DOHH2 (cell line): ENCODE results near the gene PLA2G4A.

Experiments
- H3F3A ChIP-seq: fragments of 200-600 bp; sonication (generic), shearing (Covaris generic); 2 replicates; pipeline ENCODE4 v1.6.0; 2016; ENCODE audit warnings: antibody characterized with exemption, mild to moderate bottlenecking; ENCODE audit not compliant: control insufficient read depth, insufficient read depth
- H3K27ac ChIP-seq: fragments of 200-600 bp; sonication (generic); 2 replicates; pipeline ENCODE4 v1.5.1; 2014; ENCODE audit warnings: low read depth, mild to moderate bottlenecking, low read length, moderate library complexity
- H3K27me3 ChIP-seq: fragments of 200-600 bp; sonication (generic); 2 replicates; pipeline ENCODE4 v1.6.1; 2014; ENCODE audit warnings: mild to moderate bottlenecking, low read length, mixed read lengths; ENCODE audit not compliant: control insufficient read depth
- H3K36me3 ChIP-seq: fragments of 200-600 bp; sonication (generic); 2 replicates; pipeline ENCODE4 v1.6.1; 2014; ENCODE audit warnings: mild to moderate bottlenecking, low read length, moderate library complexity, mixed read lengths; ENCODE audit not compliant: control insufficient read depth
- H3K4me1 ChIP-seq: fragments of 200-600 bp; sonication (generic); 2 replicates; pipeline ENCODE4 v1.6.1; 2014; ENCODE audit warnings: mild to moderate bottlenecking, low read length, mixed read lengths; ENCODE audit not compliant: control insufficient read depth
- H3K4me2 ChIP-seq: fragments of 200-600 bp; sonication (generic); 2 replicates; pipeline ENCODE4 v1.6.0; 2014; ENCODE audit warnings: mild to moderate bottlenecking, low read length, moderate library complexity
- H3K4me3 ChIP-seq: fragments of 200-600 bp; sonication (generic); 2 replicates; pipeline ENCODE4 v1.5.1; 2014; ENCODE audit warnings: mild to moderate bottlenecking, low read length, mixed read lengths
- H3K79me2 ChIP-seq: fragments of 200-600 bp; sonication (generic); 2 replicates; pipeline ENCODE4 v1.6.1; 2014; ENCODE audit warnings: mild to moderate bottlenecking, low read length, mixed read lengths; ENCODE audit not compliant: control insufficient read depth
- H3K9me2 ChIP-seq: fragments of 200-600 bp; sonication (generic); replicated peaks from 2 replicates; pipeline ENCODE4 v1.6.1; 2014; ENCODE audit warnings: mild to moderate bottlenecking, low read length, mixed read lengths; ENCODE audit not compliant: control insufficient read depth
- H3K9me3 ChIP-seq: fragments of 200-600 bp; sonication (generic); 2 replicates; pipeline ENCODE4 v1.6.1; 2014; ENCODE audit warnings: antibody characterized with exemption, low read length, mixed read lengths; ENCODE audit not compliant: control insufficient read depth, insufficient read depth
- H4K20me1 ChIP-seq: fragments of 200-600 bp; sonication (generic); 2 replicates; pipeline ENCODE4 v1.6.0; 2014; ENCODE audit warnings: low read depth, mild to moderate bottlenecking, antibody characterized with exemption, low read length, moderate library complexity; ENCODE audit not compliant: control insufficient read depth, insufficient read depth
- CTCF ChIP-seq: fragments of 200-600 bp; sonication (generic); IDR thresholded peaks from one replicate; pipeline ENCODE4 v1.5.1; 2014; ENCODE audit warnings: antibody characterized with exemption, mild to moderate bottlenecking, low read depth, low read length; ENCODE audit not compliant: poor library complexity, severe bottlenecking
- EZH2phosphoT487 ChIP-seq: fragments of 200-600 bp; sonication (generic); IDR thresholded peaks from 2 replicates; pipeline ENCODE4 v1.6.1; 2017; ENCODE audit warnings: borderline replicate concordance, mild to moderate bottlenecking, antibody characterized with exemption, low read length, moderate library complexity, mixed read lengths

Gene PLA2G4A

GRCh38 chr1:186807163-186807562 is 21.6 kb upstream of the PLA2G4A start:
- no peak overlapping the region for H3K4me2 ChIP-seq
- TF ChIP-seq CTCF, result no peak
- no peak for TF ChIP-seq EZH2phosphoT487
- H3K36me3 ChIP-seq, result no peaks in the 10 kb centered on the region
- no peaks in the 10 kb centered on the region for H3K4me1 ChIP-seq
- H3K79me2 ChIP-seq, result no peaks in the 10 kb centered on the region
- H3K9me3 ChIP-seq, result no peaks in the 10 kb centered on the region
- H3F3A ChIP-seq, result no peaks in the 10 kb centered on the region
- H3K27me3 ChIP-seq, result no peaks in the 10 kb centered on the region
- H3K4me3 ChIP-seq, result no peak overlapping the region
- H3K27ac ChIP-seq, result no peak overlapping the region
- no peaks in the 10 kb centered on the region for H4K20me1 ChIP-seq
- no peaks in the 10 kb centered on the region for H3K9me2 ChIP-seq

GRCh38 chr1:186811892-186812291 is 16.9 kb upstream of the PLA2G4A start:
- H3K4me3 ChIP-seq, result no peak overlapping the region
- no peaks in the 10 kb centered on the region for H4K20me1 ChIP-seq
- H3K9me3 ChIP-seq, result no peaks in the 10 kb centered on the region
- no peaks in the 10 kb centered on the region for H3K4me1 ChIP-seq
- H3K4me2 ChIP-seq, result no peak overlapping the region
- no peak overlapping the region for H3K27ac ChIP-seq
- H3F3A ChIP-seq, result no peaks in the 10 kb centered on the region
- H3K79me2 ChIP-seq, result no peaks in the 10 kb centered on the region
- no peaks in the 10 kb centered on the region for H3K9me2 ChIP-seq
- TF ChIP-seq EZH2phosphoT487 (no peak), CTCF (no peak)
- H3K27me3 ChIP-seq, result no peaks in the 10 kb centered on the region
- H3K36me3 ChIP-seq, result no peaks in the 10 kb centered on the region

DNA sequence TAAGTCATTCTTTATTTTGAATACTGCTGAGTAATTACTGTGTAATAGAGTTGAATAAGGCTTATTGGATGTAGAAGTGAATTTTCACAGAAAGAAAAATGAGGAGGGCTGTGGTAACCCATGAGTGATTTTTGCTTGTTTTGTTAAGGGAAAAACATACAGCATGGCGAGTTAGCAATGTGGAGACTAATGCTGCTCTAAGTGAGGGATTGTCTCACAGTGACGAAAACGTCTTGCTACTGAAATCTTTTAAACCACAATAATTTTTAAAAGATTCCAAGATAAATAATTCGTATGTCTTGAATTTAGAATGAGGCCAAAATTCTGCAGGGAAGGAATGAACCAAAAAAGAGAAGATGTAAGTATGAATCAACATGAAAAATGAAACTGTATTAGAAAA is 16.2 kb upstream of the PLA2G4A start:
- no peaks in the 10 kb centered on the region for H3K9me3 ChIP-seq
- H3K4me1 ChIP-seq, result no peaks in the 10 kb centered on the region
- H3K27ac ChIP-seq, result no peak overlapping the region

More for the DNA sequence above, 16.2 kb upstream of the PLA2G4A start:
- Histone ChIP-seq H3K4me3 (no peak overlapping the region), H3K36me3 (no peaks in the 10 kb centered on the region), H3F3A (no peaks in the 10 kb centered on the region), H3K79me2 (no peaks in the 10 kb centered on the region), H3K9me2 (no peaks in the 10 kb centered on the region), H3K4me2 (no peak overlapping the region), H4K20me1 (no peaks in the 10 kb centered on the region), H3K27me3 (no peaks in the 10 kb centered on the region)
- no peak for TF ChIP-seq CTCF
